ENCODE measurements around the gene FER. TPM values are rescaled to one million over a fixed set of nuclear protein-coding genes. Genes with fewer than 3 reads are reported as not detected.

The FER gene
- total RNA-seq, 1 experiment from 2014 or later = 22.1 TPM

DNA sequence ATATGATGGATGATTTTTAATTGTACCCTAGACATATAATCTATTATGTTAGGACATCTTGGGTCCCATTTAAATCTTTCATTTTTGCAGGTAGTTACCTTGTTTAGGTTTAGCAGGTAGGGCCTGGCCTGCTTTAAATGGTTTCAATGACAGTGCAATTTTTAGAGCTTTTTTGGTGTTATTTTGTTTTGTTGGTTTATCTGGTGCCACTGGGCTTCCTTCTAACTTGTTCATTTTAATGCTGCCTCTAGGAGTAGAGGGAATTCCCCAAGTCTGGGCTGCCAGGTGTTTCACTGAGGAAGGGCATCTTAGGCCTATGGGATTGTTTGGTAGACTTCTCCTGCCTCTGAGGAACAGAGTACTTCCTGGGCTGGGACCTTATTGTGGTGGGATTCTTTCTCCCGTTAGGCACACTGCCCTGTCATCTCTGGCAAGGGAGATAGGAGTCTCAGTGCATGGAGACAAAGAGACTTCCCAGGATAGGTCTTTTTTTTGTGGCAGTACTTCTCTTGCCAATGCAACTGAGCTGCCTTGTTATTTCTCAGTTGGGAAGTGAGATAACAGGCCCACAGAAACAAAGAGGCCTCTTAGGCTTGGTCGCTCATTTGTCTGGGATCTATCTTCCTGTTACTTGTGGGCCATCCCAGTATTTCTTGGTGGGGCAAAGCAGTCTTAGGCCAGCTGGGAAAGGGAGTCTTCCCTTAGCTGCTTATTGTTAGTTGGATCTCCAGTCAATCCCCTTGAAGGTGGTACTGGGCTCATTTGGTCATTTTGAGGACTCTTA is 282.9 kb downstream of the FER start:
- Histone ChIP-seq H3K4me1 (ENCODE audit: control insufficient read depth, insufficient read depth, low read length) (no peaks in the 10 kb centered on the region), H3K36me3 (ENCODE audit: control insufficient read depth, insufficient read depth, low read length) (no peaks in the 10 kb centered on the region), H3K27ac (ENCODE audit: low read length) (no peak overlapping the region), H3K9me3 (ENCODE audit: control insufficient read depth, insufficient read depth, low read depth, low read length) (no peaks in the 10 kb centered on the region), H3K4me3 (ENCODE audit: low read depth in 2 of 2, low read length in 2 of 2) (no peak overlapping the region), H3K27me3 (ENCODE audit: control insufficient read depth, insufficient read depth, low read length) (no peaks in the 10 kb centered on the region)
- no TSS peak for BruUV-seq (replicated peaks)
- intact Hi-C loops (cut with micrococcal nuclease; ENCODE audit: unreplicated experiment) (no loop called here), in situ Hi-C loops (cut with HindIII; ENCODE audit: low pct_unique_long_range_greater_than_20kb, low sequenced_read_pairs) (no loop called here)
- TF ChIP-seq SIN3A (IDR thresholded peaks at IDR 0.05; ENCODE audit: borderline replicate concordance, insufficient read depth, low read depth, low read length) (no peak), CTCF (IDR thresholded peaks at IDR 0.05) (no peak), TCF7L2 (IDR thresholded peaks at IDR 0.05; ENCODE audit: low read depth, low read length) (no peak), POLR2AphosphoS5 (IDR thresholded peaks at IDR 0.05; ENCODE audit: low read depth, low read length) (no peak)
- TF ChIP-seq, protein P1, sequence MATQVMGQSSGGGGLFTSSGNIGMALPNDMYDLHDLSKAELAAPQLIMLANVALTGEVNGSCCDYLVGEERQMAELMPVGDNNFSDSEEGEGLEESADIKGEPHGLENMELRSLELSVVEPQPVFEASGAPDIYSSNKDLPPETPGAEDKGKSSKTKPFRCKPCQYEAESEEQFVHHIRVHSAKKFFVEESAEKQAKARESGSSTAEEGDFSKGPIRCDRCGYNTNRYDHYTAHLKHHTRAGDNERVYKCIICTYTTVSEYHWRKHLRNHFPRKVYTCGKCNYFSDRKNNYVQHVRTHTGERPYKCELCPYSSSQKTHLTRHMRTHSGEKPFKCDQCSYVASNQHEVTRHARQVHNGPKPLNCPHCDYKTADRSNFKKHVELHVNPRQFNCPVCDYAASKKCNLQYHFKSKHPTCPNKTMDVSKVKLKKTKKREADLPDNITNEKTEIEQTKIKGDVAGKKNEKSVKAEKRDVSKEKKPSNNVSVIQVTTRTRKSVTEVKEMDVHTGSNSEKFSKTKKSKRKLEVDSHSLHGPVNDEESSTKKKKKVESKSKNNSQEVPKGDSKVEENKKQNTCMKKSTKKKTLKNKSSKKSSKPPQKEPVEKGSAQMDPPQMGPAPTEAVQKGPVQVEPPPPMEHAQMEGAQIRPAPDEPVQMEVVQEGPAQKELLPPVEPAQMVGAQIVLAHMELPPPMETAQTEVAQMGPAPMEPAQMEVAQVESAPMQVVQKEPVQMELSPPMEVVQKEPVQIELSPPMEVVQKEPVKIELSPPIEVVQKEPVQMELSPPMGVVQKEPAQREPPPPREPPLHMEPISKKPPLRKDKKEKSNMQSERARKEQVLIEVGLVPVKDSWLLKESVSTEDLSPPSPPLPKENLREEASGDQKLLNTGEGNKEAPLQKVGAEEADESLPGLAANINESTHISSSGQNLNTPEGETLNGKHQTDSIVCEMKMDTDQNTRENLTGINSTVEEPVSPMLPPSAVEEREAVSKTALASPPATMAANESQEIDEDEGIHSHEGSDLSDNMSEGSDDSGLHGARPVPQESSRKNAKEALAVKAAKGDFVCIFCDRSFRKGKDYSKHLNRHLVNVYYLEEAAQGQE (IDR thresholded peaks at IDR 0.05; ENCODE audit: insufficient read depth in 1 of 2, low read depth in 2 of 2, low read length in 1 of 2) = no peak
- ATAC-seq (no peak), DNase-seq (ENCODE audit: low read depth, low spot score) (no peak)
- CTCF ChIA-PET = no interaction called here
- POLR2A ChIA-PET = no interaction called here

- no peaks in the 10 kb centered on the region for H3K27me3 ChIP-seq (ENCODE audit: control insufficient read depth, insufficient read depth, low read length)
- ChIA-PET POLR2A (no interaction called here), CTCF (interaction anchor here (0.7 kb wide), 1 partner anchor 163 kb away, joined by 8 read pairs; no protein-coding TSS in a partner anchor)
- ATAC-seq (no peak), DNase-seq (ENCODE audit: low read depth, low spot score) (no peak)
- no peak overlapping the region for H3K27ac ChIP-seq (ENCODE audit: low read length)
- no peak overlapping the region for H3K4me3 ChIP-seq (ENCODE audit: low read depth in 2 of 2, low read length in 2 of 2)
- no peaks in the 10 kb centered on the region for H3K36me3 ChIP-seq (ENCODE audit: control insufficient read depth, insufficient read depth, low read length)
- intact Hi-C loops (cut with micrococcal nuclease; ENCODE audit: unreplicated experiment) = no loop called here
- H3K9me3 ChIP-seq (ENCODE audit: control insufficient read depth, insufficient read depth, low read depth, low read length) = no peaks in the 10 kb centered on the region
- no peak for TF ChIP-seq SIN3A (IDR thresholded peaks at IDR 0.05; ENCODE audit: borderline replicate concordance, insufficient read depth, low read depth, low read length)
- BruUV-seq (replicated peaks) = no TSS peak
- no peaks in the 10 kb centered on the region for H3K4me1 ChIP-seq (ENCODE audit: control insufficient read depth, insufficient read depth, low read length)
- in situ Hi-C loops (cut with HindIII; ENCODE audit: low pct_unique_long_range_greater_than_20kb, low sequenced_read_pairs) = no loop called here
Measured at GRCh38 chr5:109034306-109034705, 286.6 kb downstream of the FER start.

DNA sequence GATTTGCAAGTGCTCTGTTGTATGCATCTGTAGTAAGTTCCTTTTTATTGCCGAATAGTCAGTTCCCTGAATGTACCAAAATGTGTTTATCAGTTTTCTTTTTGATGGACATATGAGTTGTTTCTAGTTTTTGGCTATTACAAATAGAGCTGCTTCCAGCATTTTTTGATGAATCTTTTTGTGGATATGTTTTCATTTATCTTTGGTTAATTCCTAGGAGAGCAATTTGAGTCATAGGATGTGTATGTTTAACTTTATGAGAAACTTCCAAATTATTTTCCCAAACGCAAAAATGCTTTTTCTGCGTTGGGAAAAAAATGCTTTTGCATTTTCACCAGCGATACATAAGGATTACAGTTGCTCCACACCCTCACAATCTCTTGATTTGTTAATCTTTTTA is 287.7 kb downstream of the FER start:
- CTCF ChIA-PET = no interaction called here
- intact Hi-C loops (cut with micrococcal nuclease; ENCODE audit: unreplicated experiment) = no loop called here
- in situ Hi-C loops (cut with HindIII; ENCODE audit: low pct_unique_long_range_greater_than_20kb, low sequenced_read_pairs) = no loop called here
- H3K9me3 ChIP-seq (ENCODE audit: control insufficient read depth, insufficient read depth, low read depth, low read length) = no peaks in the 10 kb centered on the region
- no peaks in the 10 kb centered on the region for H3K36me3 ChIP-seq (ENCODE audit: control insufficient read depth, insufficient read depth, low read length)
- no peak for DNase-seq (ENCODE audit: low read depth, low spot score)
- no TSS peak for BruUV-seq (replicated peaks)
- no peak overlapping the region for H3K4me3 ChIP-seq (ENCODE audit: low read depth in 2 of 2, low read length in 2 of 2)
- no peaks in the 10 kb centered on the region for H3K4me1 ChIP-seq (ENCODE audit: control insufficient read depth, insufficient read depth, low read length)
- no peak overlapping the region for H3K27ac ChIP-seq (ENCODE audit: low read length)
- no peak for ATAC-seq
- TF ChIP-seq POLR2AphosphoS5 (IDR thresholded peaks at IDR 0.05; ENCODE audit: low read depth, low read length) (no peak), TCF7L2 (IDR thresholded peaks at IDR 0.05; ENCODE audit: low read depth, low read length) (no peak), CTCF (IDR thresholded peaks at IDR 0.05) (no peak)
- TF ChIP-seq, protein P1 (IDR thresholded peaks at IDR 0.05; ENCODE audit: insufficient read depth in 1 of 2, low read depth in 2 of 2, low read length in 1 of 2) = no peak
- no peaks in the 10 kb centered on the region for H3K27me3 ChIP-seq (ENCODE audit: control insufficient read depth, insufficient read depth, low read length)
- POLR2A ChIA-PET = no interaction called here

Data from Panc1 (cell line).